Measurements from ENCODE around the gene MAL. TPM values are rescaled to one million over a fixed set of nuclear protein-coding genes. Genes with fewer than 3 reads are reported as not detected.

Gene MAL
- total and polyA plus RNA-seq, 2 of the 13 experiments (the other 11 are each of a cell fraction or from before 2014, with no cell fraction given): not detected

DNA sequence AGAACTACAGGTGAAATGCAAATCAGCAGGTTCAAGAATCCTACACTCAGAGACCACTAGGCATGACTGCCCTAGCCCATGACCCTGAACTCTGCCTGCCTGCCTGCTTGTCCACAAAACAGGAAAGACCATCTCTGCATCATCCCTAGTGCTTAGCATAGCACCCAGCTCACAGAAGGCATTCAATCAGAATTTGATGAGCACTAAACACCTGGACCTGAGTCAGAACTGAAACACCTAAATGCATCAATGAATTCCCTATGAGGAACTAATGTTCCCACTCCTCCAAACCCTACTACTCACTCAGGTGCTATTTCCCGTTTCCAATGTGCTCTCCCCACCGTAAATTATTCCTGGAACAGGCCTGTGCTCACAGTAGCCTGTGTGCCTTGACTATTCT is 74.4 kb downstream of the MAL start:
- Histone ChIP-seq H2AFZ (ENCODE audit: low read length) (no peak overlapping the region), H3K79me2 (ENCODE audit: insufficient read depth, low read length) (peaks cover 4% of the 10 kb centered on the region), H3K9ac (ENCODE audit: insufficient read depth, low read depth, low read length) (no peak overlapping the region), H3K9me3 (ENCODE audit: low read length) (no peaks in the 10 kb centered on the region), H3K36me3 (replicated peaks in 1 of 2; ENCODE audit: control insufficient read depth in 1 of 2, insufficient read depth in 2 of 2, low read length in 2 of 2) (peaks cover 15 to 57% of the 10 kb centered on the region in 2 experiments), H4K20me1 (ENCODE audit: insufficient read depth, low read length) (no peaks in the 10 kb centered on the region), H3K27me3 (ENCODE audit: control insufficient read depth in 1 of 2, insufficient read depth in 2 of 2, low read length in 2 of 2) (no peaks in the 10 kb centered on the region), H3K27ac (ENCODE audit: extremely low read length, insufficient read depth, low read length) (no peak overlapping the region), H3K4me1 (ENCODE audit: insufficient read depth, low read length) (no peaks in the 10 kb centered on the region), H3K4me2 (ENCODE audit: low read depth, low read length) (no peak overlapping the region), H3K4me3 (replicated peaks in 1 of 3; ENCODE audit: insufficient read depth in 1 of 3, low read depth in 2 of 3, low read length in 3 of 3) (no peak overlapping the region)
- in situ Hi-C loops (cut with HindIII; ENCODE audit: extremely low pct_ligation_motif_present, low pct_unique_long_range_greater_than_20kb): no loop called here
- TF ChIP-seq, protein P1, sequence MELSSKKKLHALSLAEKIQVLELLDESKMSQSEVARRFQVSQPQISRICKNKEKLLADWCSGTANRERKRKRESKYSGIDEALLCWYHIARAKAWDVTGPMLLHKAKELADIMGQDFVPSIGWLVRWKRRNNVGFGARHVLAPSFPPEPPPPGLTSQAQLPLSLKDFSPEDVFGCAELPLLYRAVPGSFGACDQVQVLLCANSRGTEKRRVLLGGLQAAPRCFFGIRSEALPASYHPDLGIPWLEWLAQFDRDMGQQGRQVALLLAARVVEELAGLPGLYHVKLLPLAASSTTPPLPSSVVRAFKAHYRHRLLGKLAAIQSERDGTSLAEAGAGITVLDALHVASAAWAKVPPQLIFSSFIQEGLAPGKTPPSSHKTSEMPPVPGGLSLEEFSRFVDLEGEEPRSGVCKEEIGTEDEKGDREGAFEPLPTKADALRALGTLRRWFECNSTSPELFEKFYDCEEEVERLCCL (CRISPR knock-in tag; IDR thresholded peaks at IDR 0.05; ENCODE audit: borderline replicate concordance): no peak
- no peak for TF ChIP-seq MBNL3 (CRISPR knock-in tag; conservative IDR thresholded peaks at IDR 0.05)
- TF ChIP-seq, protein P2, sequence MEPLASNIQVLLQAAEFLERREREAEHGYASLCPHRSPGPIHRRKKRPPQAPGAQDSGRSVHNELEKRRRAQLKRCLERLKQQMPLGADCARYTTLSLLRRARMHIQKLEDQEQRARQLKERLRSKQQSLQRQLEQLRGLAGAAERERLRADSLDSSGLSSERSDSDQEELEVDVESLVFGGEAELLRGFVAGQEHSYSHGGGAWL (CRISPR knock-in tag; IDR thresholded peaks at IDR 0.05): no peak
- TF ChIP-seq, protein P3, sequence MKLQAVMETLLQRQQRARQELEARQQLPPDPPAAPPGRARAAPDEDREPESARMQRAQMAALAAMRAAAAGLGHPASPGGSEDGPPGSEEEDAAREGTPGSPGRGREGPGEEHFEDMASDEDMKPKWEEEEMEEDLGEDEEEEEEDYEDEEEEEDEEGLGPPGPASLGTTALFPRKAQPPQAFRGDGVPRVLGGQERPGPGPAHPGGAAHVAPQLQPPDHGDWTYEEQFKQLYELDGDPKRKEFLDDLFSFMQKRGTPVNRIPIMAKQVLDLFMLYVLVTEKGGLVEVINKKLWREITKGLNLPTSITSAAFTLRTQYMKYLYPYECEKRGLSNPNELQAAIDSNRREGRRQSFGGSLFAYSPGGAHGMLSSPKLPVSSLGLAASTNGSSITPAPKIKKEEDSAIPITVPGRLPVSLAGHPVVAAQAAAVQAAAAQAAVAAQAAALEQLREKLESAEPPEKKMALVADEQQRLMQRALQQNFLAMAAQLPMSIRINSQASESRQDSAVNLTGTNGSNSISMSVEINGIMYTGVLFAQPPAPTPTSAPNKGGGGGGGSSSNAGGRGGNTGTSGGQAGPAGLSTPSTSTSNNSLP (IDR thresholded peaks at IDR 0.05; ENCODE audit: low read depth, low read length): no peak
- TF ChIP-seq, protein P4, sequence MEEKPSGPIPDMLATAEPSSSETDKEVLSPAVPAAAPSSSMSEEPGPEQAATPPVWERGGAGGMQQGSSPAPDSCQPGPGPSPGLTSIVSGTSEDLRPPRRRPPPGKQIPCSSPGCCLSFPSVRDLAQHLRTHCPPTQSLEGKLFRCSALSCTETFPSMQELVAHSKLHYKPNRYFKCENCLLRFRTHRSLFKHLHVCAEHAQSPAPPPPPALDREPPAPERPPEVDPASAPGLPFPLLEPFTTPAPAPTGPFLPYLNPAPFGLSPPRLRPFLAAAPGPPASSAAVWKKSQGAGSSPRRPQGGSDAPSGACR (CRISPR knock-in tag; IDR thresholded peaks at IDR 0.05): no peak
- TF ChIP-seq RFX5 (IDR thresholded peaks at IDR 0.05; ENCODE audit: low read depth, low read length): no peak
- TF ChIP-seq, protein P5, sequence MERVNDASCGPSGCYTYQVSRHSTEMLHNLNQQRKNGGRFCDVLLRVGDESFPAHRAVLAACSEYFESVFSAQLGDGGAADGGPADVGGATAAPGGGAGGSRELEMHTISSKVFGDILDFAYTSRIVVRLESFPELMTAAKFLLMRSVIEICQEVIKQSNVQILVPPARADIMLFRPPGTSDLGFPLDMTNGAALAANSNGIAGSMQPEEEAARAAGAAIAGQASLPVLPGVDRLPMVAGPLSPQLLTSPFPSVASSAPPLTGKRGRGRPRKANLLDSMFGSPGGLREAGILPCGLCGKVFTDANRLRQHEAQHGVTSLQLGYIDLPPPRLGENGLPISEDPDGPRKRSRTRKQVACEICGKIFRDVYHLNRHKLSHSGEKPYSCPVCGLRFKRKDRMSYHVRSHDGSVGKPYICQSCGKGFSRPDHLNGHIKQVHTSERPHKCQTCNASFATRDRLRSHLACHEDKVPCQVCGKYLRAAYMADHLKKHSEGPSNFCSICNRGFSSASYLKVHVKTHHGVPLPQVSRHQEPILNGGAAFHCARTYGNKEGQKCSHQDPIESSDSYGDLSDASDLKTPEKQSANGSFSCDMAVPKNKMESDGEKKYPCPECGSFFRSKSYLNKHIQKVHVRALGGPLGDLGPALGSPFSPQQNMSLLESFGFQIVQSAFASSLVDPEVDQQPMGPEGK (CRISPR knock-in tag; IDR thresholded peaks at IDR 0.05): no peak
- ChIA-PET POLR2A (no interaction called here), CTCF (ENCODE audit: low intra/inter-chr PET ratio, low total read pairs) (no interaction called here)
- no TSS peak for BruUV-seq (replicated peaks)
- no peak for DNase-seq (ENCODE audit: low spot score)
- WGBS (ENCODE audit: low lambda C conversion rate): 100% methylated on average over 2 of the region's 2 CpGs
- intact Hi-C loops (cut with micrococcal nuclease; ENCODE audit: unreplicated experiment): no loop called here
- ATAC-seq: no peak
- no peak for FAIRE-seq

Small RNA genes within 50 kb of the gene (small RNA-seq; reads per million reads assigned to genes)
- 0 reads per million in 3 experiments for gene RN7SL575P (ENCODE audit: insufficient read depth in 2 of 3, insufficient read length in 3 of 3, low read depth in 2 of 3, low replicate concordance in 1 of 3)

Other genes with a start within 250 kb of the MAL start
- gene TEKT4, start 154.3 kb upstream of the MAL start, total RNA-seq (2016; rRNA removed; fragmentation: Illumina TruSeq; extraction: Trizol): not detected in 2 replicates
- gene TEKT4, start 154.3 kb upstream of the MAL start, polyA plus RNA-seq (2011; rRNA removed): not detected in 2 replicates
- 98.8 and 102 TPM in 2 replicates for gene MRPS5, start 96.1 kb downstream of the MAL start, total RNA-seq (2016; rRNA removed; fragmentation: Illumina TruSeq; extraction: Trizol)
- 125 and 134 TPM in 2 replicates for gene MRPS5, start 96.1 kb downstream of the MAL start, polyA plus RNA-seq (2011; rRNA removed)
- gene ZNF514, start 134.1 kb downstream of the MAL start, total RNA-seq (2016; rRNA removed; fragmentation: Illumina TruSeq; extraction: Trizol): 12.4 and 15.2 TPM in 2 replicates
- gene ZNF514, start 134.1 kb downstream of the MAL start, polyA plus RNA-seq (2011; rRNA removed): 18.7 and 20.1 TPM in 2 replicates
- 6.1 and 8.5 TPM in 2 replicates for gene ZNF2, start 140.1 kb downstream of the MAL start, total RNA-seq (2016; rRNA removed; fragmentation: Illumina TruSeq; extraction: Trizol)
- gene ZNF2, start 140.1 kb downstream of the MAL start, polyA plus RNA-seq (2011; rRNA removed): 4.3 and 4.4 TPM in 2 replicates
- 0.21 TPM in 1 of 2 replicates, not detected in the other for gene ZNF892, start 181.8 kb downstream of the MAL start, total RNA-seq (2016; rRNA removed; fragmentation: Illumina TruSeq; extraction: Trizol)
- gene ZNF892, start 181.8 kb downstream of the MAL start, polyA plus RNA-seq (2011; rRNA removed): not detected in 2 replicates
- gene PROM2, start 248.7 kb downstream of the MAL start, total RNA-seq (2016; rRNA removed; fragmentation: Illumina TruSeq; extraction: Trizol): not detected in 2 replicates
- gene PROM2, start 248.7 kb downstream of the MAL start, polyA plus RNA-seq (2011; rRNA removed): not detected in 2 replicates

Measured in HepG2 (cell line).